GM18861 (cell line): ENCODE data around the gene DNAI2.
"Not testable (repeated sequence)": the region's sequence is repeated elsewhere in the genome, so short reads cannot be mapped to it uniquely, and the experiment has no call there.

Source experiments
- ATAC-seq: cut with Tn5 transposase; IDR thresholded peaks from one replicate; pipeline ENCODE4 v1.9.1; 2021; ENCODE audit not compliant: unreplicated experiment

Gene DNAI2

DNA sequence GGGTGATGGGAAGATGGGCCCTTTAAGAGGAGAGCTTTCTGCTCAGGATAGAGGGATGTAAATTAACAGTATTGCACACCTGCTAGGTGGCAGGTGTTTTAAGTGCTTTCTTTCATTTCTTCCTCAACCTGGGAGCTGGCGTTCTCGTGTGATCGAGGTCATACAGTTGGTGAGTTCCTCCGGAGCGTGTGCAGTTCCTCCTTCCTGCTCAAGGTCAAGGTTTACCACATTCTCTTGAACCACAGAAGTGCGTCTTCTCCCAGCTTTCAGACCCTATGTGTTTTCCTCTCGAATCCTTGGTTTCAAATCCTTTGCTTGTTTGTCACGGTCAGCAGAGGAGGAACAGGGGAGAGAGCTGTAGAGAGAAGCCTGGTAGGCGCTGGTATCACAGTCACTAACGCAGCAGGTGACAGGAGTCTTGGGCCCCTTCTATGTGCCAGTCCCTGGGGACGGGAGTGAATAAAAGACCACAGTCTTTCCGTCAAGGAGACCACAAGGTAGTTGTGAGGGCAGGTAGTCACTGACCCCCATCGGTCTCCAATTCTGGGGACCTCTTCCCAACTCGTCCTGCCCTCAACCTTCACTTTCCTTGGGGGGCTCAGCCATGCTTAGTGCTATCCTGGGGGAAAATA is 791 bp downstream of the DNAI2 start:
- no peak for ATAC-seq

DNA sequence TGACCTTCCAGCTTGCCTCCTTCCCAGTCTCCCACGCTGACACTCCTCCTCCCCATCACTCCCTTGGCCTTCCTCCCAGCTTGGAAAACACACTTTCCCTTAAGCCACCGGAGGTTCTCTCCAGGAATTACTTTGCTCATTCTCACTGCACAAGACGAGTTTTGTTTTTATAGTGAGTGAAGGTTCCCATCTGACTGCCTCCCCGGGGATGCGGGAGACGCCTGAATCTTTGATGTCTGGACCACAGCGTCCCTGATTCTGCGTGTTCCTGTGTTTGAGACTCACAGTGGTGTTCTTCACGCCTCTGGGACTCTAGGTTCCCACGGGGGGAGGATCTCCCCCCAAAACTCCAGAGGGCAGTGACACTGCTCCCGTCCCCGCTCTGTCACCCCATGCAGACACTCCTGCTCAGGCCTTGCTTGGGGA is 2.0 kb downstream of the DNAI2 start:
- no peak for ATAC-seq

DNA sequence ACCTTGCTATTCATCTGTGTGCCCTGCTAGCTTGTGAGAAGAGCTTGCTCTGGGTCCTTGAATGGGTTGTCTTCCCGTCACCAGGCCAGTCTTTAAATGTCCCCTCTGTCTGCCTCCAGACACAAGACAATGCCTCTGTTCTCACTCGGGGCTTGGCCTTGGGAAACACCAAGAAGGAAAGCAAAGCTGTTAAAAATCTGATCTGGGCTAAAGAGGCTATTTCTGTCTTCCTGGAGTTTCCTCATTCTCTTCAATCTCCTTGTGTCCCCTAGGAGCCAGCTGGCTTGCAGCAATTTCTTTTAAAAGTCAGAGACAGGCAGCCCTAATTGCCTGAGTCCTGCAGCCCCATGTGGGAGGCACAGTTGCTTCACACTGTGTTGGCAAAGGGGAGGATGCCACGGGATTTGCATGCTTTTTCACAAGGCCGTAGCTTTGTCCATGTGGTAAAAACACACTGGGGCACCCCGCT is 2.5 kb downstream of the DNAI2 start:
- no peak for ATAC-seq

DNA sequence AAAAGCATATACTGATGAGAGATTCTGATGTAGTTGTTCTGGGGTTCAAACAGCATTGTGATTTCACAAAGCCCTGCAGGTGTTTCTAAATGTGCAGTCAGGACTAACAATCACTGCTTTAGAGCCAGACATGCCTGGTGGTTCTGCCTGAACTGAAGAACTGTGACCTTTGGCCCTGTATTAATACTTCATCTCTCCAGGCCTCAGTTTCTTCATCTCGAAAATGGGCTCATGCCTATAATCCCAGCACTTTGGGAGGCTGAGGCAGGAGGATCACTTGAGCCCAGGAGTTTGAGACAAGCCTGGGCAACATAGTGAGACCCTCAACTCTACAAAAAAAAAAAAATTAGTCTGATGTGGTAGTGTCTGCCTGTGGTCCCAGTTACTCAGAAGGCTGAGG is 3.9 kb downstream of the DNAI2 start:
- ATAC-seq, result no peak

DNA sequence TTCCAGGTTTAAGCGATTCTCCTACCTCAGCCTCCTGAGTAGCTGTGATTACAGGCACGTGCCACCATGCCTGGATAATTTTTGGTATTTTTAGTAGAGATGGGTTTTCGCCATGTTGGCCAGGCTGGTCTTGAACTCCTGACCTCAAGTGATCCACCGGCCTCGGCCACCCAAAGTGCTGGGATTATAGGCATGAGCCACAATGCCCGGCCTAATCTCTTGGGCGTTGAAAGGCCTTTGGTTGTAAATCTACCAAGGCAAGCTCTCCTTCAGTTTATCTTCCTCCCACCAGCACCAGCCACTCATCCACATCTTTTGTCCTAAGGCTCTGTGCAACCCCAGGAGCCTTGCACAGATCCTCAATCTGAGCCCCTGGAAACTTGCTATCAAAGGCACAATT is 5.6 kb downstream of the DNAI2 start:
- not testable (repeated sequence) for ATAC-seq

DNA sequence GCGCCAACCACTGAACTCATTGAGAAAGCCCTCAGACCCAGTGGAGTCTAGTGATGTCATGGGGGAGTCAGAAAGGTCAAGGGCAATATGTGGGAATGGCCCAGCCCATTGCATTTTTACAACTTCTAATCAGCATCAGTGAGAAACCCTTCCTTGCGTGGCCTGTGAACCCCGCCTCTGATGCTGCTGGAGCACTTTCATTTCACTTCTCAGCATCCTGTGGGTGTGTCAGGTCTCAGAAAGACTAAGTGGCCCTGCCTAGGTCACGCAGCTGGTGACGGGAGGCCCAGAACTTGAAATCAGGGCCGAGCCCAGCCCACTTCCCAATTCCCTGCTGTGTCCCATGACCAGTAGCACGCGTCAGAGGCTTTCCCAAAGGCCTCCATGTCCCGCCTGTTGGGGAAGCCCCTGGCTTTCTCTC is 6.1 kb downstream of the DNAI2 start:
- no peak for ATAC-seq

DNA sequence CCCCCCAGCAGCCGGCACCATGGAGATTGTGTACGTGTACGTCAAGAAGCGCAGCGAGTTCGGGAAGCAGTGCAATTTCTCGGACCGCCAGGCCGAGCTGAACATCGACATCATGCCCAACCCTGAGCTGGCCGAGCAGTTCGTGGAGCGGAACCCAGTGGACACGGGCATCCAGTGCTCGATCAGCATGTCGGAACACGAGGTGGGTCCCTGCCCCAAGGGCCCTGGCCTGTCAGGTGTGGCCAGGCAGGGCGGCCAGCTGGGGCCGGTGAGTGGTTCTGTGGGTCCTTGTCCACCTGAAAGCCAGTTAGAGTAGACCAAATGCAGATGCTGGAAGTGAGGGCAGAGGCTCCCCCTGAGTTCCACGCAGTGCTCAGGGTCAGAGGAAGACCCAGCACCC is 7.8 kb downstream of the DNAI2 start:
- no peak for ATAC-seq

DNA sequence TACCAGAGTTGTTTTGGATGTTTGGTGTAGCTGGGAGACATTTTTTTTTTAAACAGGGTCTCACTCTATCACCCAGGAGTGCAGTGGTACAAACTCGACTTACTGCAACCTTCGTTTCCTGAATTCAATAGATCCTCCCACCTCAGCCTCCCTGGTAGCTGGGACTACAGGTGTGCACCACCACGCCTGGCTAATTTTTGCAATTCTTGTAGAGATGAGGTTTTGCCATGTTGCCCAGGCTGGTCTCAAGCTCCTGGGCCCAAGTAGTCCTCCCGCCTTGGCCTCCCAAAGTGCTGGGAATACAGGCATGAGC is 8.2 kb downstream of the DNAI2 start:
- ATAC-seq, result not testable (repeated sequence)

DNA sequence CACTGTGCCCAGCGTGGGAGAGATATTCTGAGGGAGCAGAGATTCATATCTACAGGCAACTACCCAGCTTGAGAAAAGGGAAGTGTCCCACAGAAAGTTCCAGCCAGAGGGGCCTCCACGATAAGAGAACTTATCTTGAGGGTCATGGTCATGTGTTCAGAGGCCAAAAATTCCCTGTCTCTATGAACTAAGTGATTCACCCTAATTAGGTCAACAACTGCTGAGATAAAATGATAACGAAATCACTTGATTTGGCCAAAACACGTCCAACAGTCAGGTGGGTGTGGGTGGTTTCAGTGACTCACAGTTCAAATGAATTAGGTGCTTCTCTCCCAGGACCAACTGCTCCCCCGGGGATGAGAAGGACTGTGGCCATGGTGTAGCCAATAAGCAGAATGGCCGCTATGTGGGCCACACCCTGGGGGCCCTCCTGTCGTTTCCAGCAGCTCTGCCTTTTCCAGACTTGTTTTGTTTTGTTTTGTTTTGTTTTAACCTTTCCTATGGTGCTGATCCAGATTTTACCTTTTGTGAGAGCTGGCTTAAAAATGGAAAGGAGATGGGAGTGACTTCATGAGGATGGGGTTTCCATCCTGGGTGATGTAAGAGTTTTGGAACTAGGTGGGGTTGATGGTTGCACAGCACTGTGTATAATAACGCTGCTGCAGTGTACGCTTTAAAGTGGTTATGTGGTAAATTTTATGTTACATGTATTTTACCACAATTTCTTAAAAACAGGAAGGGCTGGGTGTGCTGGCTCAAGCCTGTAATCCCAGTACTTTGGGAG is 8.7 kb downstream of the DNAI2 start:
- ATAC-seq, result no peak

DNA sequence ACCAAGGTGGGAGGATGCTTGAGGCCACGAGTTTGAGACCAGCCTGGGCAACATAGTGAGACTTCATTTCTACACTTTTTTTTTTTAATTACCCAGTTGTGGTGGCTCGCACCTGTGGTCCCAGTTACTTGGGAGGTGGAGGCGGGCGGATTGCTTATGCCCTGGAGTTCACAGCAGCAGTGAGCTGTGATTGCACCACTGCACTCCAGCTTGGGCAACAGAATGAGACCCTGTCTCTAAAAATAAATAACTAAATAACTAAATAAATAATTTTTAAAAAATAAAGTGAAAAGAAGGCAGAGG is 9.3 kb downstream of the DNAI2 start:
- no peak for ATAC-seq

DNA sequence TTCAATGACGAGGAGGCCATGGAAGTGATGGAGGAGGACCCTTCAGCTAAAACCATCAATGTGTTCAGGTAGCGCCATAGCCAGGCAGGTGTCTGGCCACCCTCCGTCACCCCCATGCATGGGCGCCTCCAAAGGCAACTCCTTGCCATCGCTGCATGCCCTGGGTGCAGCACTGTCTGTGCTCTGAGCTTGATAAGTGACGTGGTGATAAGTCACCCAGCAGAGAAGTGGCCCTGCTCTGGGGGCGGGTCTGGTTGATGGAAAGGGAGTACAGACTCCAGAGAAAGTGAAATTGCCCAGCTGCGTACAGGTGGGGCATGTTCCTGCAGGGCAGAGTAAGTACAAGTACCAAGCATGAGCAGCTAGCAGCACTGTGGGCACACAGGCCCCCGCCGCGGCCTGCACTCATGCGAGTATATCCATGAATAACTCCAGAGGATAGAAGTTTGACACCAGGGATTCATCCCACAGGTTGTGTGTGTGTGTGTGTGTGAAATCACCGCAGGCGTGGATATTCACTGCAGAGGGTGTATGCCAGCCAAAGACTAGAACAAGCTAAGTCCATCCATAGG is 13.1 kb downstream of the DNAI2 start:
- no peak for ATAC-seq

DNA sequence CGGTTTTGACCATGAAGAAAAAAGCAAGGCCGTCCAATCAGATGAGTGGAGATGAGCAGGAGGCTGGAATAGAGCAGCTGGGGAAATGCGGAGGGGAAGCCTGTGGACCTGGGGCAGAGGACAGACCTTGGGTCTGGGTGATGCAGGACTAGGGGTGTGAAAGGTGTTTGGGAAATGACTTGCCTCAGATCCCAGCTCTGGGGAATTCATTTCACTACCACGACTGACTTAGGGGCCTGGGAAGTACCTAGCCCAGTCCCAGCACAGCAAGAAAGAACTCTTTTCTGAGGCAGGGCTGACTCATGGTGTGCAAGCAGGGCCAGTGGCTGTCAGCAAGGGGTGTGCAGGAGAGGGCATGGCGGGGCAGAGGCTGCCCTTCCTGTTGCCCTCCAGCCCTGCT is 14.8 kb downstream of the DNAI2 start:
- no peak for ATAC-seq

DNA sequence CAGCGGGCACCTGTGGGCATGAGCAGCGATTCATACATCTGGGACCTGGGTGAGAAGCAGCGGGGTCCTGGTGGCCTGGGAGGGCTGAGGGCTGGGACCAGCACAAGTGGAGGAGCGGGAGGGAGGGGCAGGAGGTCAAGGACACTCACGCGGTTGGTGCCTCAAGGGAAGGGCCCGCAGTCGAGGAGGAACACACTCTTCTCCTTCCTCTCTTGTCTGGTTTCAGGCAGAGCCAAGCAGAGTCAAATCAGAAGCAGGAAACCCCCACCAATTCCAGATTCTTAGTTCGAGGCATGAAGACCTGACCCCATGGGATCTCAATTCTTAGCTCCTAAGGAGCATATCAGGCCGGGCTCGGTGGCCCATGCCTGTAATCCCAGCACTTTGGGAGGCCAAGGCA is 15.7 kb downstream of the DNAI2 start:
- no peak for ATAC-seq

DNA sequence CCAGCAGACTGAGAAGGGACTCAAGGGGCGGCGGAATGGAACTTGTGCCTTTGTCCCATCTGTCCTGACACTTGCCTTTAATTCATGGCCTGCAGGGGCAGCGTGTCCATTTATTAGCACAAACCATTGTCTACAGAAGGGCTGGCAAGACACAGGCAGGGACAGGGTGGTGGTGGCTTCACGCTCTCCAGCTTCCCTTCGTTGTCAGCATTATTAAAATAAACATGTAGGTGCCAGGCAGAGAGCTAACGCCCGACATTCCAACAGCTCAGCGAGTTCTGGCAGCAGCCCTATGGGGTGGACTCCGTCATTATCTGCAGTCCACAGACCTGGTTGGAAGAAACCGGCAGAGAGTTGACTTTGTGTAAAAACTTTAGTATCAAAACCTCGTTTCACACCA is 16.3 kb downstream of the DNAI2 start:
- no peak for ATAC-seq

DNA sequence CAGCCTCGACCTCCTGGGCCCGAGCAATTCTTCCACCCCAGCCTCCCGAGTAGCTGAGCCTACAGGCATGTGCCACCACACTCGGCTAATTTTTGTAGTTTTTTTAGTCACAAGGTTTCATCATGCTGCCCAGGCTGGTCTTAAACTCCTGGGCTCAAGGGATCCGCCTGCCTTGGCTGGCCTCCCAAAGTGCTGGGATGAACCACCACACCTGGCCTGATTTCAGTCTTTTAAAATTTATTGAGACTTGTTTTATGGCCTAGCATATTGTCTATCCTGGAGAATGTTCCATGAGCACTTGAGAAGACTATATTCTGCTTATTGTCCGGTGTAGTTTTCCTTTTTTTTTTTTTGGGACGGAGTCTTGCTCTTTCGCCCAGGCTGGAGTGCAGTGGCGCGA is 18.5 kb downstream of the DNAI2 start:
- ATAC-seq, result no peak

DNA sequence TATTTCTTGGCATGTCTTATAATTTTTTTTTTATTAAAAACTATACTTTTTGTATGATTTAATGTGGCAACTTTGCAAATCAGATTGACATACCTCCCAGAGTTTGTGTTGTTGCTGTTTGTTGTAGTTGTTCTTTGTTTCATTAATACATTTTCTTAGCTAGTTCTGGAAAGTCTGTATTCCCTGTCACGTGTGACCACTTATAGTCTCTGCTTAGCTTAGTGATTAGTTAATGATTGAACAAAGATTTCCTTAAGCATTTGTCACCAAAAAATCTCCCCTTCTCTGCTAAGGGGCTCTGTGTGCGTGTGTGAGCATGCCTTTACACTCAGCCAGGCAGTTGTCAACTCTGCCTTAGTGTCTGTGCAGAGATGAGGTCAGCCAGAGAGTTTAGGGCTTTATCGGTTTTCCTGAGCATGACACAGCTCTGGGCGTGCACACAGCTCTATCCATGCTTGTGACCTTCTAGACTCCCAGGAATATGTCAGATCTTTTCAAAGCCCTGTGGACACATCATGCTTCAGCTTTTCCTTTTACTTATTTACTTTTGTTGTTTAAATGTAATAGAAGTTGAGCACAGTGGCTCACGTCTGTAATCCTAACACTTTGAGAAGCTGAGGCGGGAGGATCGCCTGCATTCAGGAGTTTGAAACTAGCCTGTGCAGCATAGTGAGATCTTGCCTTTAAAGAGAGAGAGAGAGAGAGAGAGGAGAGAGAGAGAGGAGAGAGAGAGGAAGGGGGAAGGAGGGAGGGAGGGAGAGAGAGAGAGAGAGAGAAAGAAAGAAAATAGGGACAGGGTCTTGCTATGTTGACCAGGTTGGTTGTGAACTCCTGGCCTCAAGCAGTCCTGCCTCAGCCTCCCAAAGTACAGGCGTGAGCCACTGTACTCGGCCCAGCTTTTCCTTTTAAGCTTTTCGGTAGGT is 21.9 kb downstream of the DNAI2 start:
- no peak for ATAC-seq

DNA sequence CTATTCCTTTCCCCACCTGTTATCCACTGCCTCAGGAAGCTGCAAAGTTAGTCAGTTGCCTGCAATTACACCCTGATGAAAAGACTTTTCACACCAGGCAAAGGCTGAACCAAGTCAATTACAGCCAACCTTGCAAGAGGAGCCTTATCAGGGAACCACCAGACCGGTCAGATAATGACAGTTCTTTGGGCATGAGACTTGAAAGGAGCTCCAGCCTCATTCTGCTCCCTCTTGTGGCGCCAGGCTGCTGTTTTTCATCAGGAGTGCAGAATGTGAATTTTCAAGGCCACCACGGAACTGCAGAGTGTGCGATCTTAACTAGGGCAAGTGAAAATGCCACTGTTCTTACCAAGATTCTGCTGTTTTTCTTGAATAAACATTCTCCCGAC is 22.5 kb downstream of the DNAI2 start:
- ATAC-seq, result no peak

DNA sequence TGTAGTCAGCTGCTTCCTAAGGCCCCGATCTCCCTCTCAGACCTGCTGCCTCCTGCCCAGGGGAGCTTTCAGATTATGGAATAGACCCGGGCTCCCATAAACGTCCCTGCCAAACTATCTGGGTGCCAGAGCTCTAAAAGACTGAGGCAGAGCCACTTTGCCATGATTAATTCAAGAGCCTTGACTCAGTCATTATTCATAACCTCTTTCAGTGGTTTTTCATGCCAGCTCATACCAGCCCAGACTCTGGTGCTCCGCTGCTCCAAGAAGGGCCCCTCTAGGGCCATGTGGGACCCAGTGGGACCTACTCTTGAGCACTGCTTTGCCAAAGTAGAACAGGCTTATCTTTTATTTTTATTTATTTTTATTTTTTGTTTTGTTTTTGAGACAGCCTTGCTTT is 23.9 kb downstream of the DNAI2 start:
- ATAC-seq, result no peak

DNA sequence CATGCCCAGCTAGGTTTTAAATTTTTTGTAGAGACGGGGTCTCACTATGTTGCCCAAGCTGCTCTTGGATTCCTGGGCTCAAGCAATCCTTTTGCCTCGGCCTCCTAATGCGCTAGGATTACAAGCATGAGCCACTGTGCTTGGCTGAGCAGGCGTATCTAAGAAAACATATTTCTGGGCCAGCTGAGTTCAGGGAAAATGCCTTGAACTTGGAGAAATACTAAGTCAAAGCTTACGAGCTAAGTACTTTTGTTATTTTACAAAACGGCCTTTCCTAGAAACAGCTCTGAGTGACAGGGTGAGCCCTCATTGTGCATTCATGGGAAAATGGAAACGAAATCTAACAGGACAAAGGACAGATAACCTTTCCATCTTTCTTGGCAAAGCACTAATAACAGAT is 24.7 kb downstream of the DNAI2 start:
- no peak for ATAC-seq

DNA sequence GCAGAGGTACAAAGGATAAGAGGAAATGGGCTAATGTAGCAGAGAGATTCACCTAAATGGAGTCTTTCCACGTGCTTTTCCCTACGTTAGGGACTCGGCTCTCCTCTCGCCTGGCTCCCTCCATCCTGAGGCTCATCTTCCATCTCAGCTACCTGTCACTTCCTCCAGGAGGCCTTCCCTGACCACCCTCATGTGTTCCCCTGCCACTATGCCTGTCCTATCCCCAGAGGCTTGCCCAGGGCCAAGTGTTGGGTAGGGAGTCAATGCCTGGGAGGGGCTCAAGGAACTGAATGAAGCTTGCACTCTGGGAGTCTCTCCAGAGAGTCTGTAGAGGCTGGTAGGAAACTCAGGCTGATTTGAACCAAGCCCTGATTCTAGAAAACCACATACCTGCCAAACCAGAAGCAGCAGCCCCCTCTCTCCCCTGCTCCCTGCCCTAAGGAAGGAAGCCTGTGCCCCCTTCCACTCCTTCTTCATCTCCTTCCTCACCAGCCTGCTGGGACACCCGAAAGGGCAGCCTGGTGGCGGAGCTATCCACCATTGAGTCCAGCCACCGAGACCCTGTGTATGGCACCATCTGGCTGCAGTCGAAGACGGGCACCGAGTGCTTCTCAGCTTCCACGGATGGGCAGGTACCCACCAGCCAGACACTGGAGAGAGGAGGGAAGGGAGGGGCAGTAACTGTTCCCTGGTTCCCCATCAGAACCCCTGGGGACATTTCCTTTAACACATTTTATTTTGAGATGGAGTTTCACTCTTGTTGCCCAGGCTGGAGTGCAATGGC is 25.4 kb downstream of the DNAI2 start:
- no peak for ATAC-seq

DNA sequence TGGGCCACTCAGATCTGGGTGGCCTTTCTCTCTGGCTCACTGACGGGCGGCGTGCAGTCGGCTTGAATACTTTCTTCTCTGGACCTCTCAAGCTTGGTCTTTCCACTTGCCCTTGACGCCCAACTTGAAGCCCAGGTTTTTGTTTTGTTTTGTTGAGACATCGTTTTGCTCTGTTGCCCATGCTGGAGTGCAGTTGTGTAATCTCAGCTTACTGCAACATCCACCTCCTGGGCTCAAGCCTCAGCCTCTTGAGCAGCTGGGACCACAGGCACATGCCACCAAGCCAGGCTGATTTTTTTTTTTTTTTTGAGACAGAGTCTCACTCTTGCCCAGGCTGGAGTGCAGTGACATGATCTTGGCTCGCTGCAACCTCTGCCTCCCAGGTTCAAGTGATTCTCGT is 29.3 kb downstream of the DNAI2 start:
- no peak for ATAC-seq
